ENCODE data around the gene MEGF11.

Gene MEGF11

DNA sequence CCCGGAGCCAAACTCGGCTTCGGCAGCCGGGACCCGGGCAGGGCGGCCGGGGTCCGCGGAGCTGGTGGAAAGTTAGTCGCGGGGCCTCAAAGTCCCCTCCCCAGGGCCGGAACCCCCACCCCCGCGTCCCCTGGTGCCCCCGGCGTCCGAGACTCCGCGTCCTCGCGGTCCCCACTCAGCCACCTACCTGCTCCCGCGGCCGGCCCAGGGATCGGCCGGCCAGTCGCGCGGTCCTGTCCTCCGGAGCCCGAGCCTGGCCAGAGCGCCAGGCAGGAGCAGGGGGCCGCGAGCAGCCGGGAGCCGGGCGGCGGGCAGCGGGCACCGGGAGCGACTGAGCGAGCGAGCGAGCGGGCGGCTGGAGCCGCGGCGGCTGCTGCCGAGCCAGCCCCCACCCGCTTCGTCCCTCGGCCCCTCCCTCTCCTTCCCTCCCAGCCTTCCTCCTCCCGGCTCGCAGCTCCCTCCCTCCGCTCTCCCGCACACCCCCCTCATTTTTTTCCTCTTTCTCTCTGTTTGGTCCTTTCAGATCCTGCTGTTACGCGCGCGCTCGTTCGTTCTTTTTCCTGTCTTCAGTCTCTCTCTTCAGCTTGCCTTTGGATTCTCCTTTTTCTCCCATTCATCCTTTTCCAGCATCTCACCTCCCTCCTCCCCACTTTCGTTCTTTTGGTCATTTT, at the start of gene MEGF11:
Gene MEGF11 (minus strand): TSS at position 333 of the 671 bp plus-strand sequence. CDS start 125,347 bp downstream, outside the sequence.
- DNase-seq = no peak

DNA sequence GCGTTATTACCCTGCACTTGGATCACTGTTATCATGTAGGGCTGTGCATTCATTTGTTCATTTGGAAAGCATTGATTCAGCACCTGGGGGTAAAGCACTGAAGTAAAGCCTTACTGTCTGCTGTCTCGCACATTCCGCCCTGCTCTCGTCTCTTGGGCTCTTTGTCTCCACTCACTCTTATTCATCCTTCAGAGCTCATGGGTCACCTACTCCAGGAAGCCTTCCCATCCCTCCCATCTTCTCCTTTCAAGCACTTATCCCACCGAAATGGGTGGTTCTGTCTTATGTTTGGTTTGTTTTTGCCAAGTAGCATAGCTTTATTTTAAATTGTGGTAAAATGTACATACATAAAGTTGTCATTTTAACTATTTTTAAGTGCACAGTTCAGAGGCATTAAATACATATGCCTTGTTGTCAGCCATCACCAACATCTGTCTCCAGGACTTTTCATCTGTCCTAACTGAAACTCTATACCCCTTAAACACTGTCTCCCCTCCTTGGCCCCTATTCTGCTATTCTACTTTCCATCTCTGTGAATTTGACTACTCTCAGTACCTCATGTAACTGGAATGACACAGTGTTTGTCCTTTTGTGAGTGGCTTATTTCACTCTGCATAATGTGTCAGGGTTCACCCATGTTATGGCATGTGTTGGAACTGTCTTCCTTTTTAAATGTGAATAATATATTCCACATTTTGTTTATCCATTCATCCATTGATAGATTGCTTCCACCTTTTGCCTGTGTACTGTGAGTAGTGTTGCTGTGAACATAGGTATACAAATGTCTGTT, 49.1 kb upstream of the MEGF11 start:
- no peak for DNase-seq

DNA sequence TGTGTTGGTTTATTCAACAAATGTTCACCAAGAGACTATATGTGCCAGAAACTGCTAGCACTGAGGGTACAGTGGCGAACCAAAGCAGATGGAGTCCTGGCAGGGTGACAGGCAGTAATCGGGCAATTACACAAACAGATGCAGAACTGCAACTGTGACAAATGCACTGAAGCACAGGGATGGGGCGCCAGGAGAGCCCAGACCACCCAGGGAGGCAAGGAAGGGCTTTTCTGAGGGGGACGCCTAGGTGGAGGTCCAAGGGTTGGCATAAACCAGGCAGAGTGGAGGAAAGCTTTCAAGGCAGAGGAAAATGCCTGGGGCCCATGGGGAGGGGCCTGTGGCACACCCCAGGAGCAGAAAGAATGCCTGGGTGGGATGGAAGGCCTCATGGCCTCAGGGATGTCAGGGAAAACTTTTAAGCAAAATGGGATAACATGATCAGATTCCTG, 45.3 kb upstream of the MEGF11 start:
- no peak for DNase-seq

GRCh38 chr15:66296186-66296585, 42.6 kb upstream of the MEGF11 start:
- no peak for DNase-seq

DNA sequence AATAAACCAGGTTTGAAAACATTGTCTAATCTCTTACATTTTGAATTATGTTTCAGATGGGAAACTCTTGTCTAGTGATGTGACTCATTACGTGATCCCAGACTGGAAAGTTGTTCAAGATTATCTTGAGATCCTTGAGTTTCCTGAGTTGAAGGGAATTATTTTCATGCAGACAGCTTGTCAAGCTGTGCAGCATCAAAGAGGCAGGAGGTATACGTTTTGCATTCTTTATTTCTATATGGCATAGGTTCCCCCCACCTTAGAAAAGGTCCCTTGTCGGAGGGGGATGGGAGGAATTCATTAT, 41.3 kb upstream of the MEGF11 start:
- no peak for DNase-seq

GRCh38 chr15:66294157-66294931, 40.8 kb upstream of the MEGF11 start:
- no peak for DNase-seq

GRCh38 chr15:66293419-66294156, 40.0 kb upstream of the MEGF11 start, which contains the start of gene DIS3L:
DIS3L (plus strand) TSS chr15:66293568; CDS start chr15:66293597, 29 bp downstream.
- no peak for DNase-seq

- no peak for DNase-seq
Observed at GRCh38 chr15:66292571-66293418, 39.2 kb upstream of the MEGF11 start.

- no peak for DNase-seq
Observed at GRCh38 chr15:66291816-66292570, 38.4 kb upstream of the MEGF11 start.

- DNase-seq = no peak
Observed at GRCh38 chr15:66290518-66290917, 37.0 kb upstream of the MEGF11 start.

- DNase-seq = no peak
Observed at GRCh38 chr15:66290007-66290406, 36.5 kb upstream of the MEGF11 start.

GRCh38 chr15:66288551-66289185, 35.1 kb upstream of the MEGF11 start:
- DNase-seq = no peak

DNA sequence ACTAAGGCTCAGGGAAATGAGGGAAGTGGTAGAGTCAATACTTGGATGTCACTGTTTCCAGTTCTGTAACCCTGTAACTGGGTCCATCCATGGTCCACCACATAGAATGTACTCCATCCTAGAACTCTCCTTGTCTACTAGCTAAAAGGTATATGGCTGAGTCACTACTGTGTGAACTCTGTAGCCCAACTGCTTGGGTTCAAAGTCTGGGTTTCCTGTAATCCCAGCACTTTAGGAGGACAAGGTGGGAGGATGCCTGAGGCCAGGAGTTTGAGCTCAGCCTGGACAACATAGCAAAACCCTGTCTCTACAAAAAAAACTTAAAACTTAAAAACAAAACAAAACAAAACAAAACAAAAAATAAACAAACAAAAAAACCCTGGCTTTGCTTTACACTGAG, 34.5 kb upstream of the MEGF11 start:
- DNase-seq = no peak

- DNase-seq = no peak
Observed at GRCh38 chr15:66287461-66288057, 34.0 kb upstream of the MEGF11 start.

GRCh38 chr15:66285533-66286280, 32.2 kb upstream of the MEGF11 start:
- no peak for DNase-seq

DNA sequence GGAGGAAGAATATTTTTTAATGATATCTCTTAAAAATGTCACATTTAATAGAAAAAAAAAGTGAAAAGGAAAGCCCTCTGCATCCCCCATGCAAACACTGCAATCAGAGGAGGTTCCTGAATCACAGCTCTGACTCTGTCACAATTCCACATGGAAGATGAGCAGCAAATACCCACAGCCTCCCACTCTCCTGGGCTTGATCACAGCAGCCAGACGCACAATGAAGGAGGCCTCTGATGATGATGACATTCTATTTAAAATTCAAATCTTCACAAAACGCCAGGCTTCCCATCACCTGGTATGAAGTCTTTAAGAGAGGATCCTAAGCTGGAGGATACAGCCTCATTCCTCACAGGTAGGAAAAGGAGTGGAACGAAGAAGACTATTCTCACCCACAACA, 30.7 kb upstream of the MEGF11 start:
- DNase-seq = no peak

GRCh38 chr15:66278671-66279070, 25.1 kb upstream of the MEGF11 start:
- no peak for DNase-seq

GRCh38 chr15:66278056-66278455, 24.5 kb upstream of the MEGF11 start:
- no peak for DNase-seq

- DNase-seq = no peak
Observed at GRCh38 chr15:66276546-66276945, 23.0 kb upstream of the MEGF11 start.
